Lung (tissue), 12 donors: ENCODE data around the gene AZI2. TPM values are rescaled to one million over a fixed set of nuclear protein-coding genes. Genes with fewer than 3 reads are reported as not detected.

Experiments
- ATAC-seq: fragments of 200-7000 bp; cut with Tn5 transposase; one replicate; pipeline ENCODE4 v1.9.1; 2020; ENCODE audit warnings: moderate number of reproducible peaks; ENCODE audit not compliant: insufficient read depth, low FRiP score
- DNase-seq, 3 donors: peaks; one replicate each; pipeline ENCODE4 v3.0.0-alpha.2; 2013 to 2017
- H3K27ac ChIP-seq, 2 donors: one replicate each; pipeline ENCODE4 v1.5.1; 2013; ENCODE audit warnings: mild to moderate bottlenecking in 2 of 2, moderate library complexity in 2 of 2, control low read depth in 1 of 2, inconsistent platforms in 1 of 2, low read depth in 1 of 2, low read length in 1 of 2
- H3K27me3 ChIP-seq, 3 donors: one replicate each; pipeline ENCODE4 v1.5.1; 2013; ENCODE audit warnings: low read length in 2 of 3; ENCODE audit not compliant: control insufficient read depth in 3 of 3, insufficient read depth in 3 of 3
- H3K36me3 ChIP-seq, 4 donors: one replicate each; pipeline ENCODE4 v1.5.1; 2013; ENCODE audit warnings: low read length in 4 of 4, mild to moderate bottlenecking in 1 of 4, moderate library complexity in 1 of 4; ENCODE audit not compliant: control insufficient read depth in 4 of 4, insufficient read depth in 4 of 4
- H3K4me1 ChIP-seq, 5 donors: one replicate each; pipeline ENCODE4 v1.5.1; 2013; ENCODE audit warnings: low read length in 5 of 5, mild to moderate bottlenecking in 2 of 5, moderate library complexity in 1 of 5; ENCODE audit not compliant: control insufficient read depth in 5 of 5, insufficient read depth in 5 of 5
- H3K4me3 ChIP-seq: one replicate; pipeline ENCODE4 v1.5.1; 2013; ENCODE audit warnings: mild to moderate bottlenecking, control low read depth, moderate library complexity
- H3K9ac ChIP-seq, 2 donors: one replicate each; pipeline ENCODE4 v1.5.1; 2013; ENCODE audit warnings: low read length in 2 of 2, control low read depth in 1 of 2; ENCODE audit not compliant: insufficient read depth in 1 of 2
- H3K9me3 ChIP-seq, 4 donors: one replicate each; pipeline ENCODE4 v1.5.1; 2013; ENCODE audit warnings: low read length in 3 of 4, mild to moderate bottlenecking in 1 of 4, moderate library complexity in 1 of 4; ENCODE audit not compliant: control insufficient read depth in 4 of 4, insufficient read depth in 3 of 4
- WGBS, 2 donors: extraction: QIAGEN DNeasy Blood & Tissue Kit; methylation state at CpG; one replicate each; pipeline ENCODE4 v1.1.7; 2013; 5-methylcytosine and 5-hydroxymethylcytosine counted together
- polyA plus RNA-seq, 2 donors: library from polyadenylated mRNA; stranded (reverse); fragments of 200-250 nt; gene quantifications; one replicate each; pipeline ENCODE4 v1.2.1, GENCODE V29; 2013
- total RNA-seq, 2 donors: library from RNA; depleted of rRNA in 1 of 2; stranded (reverse); fragments of >200 nt in 1 of 2; gene quantifications; one replicate each; pipeline ENCODE4 v1.2.1, GENCODE V29; 2014 to 2021
- TF ChIP-seq, protein P1 (sequence below): IDR thresholded peaks from 2 replicates; pipeline ENCODE4 v1.5.1; 2012; ENCODE audit warnings: mild to moderate bottlenecking; ENCODE audit errors: control extremely low read depth, extremely low read depth
- donor health status: control.
- donor health status: control.
- donor health status: Bipolar disorder and iron deficiency.
- donor health status: healthy.
- donor health status: DM: yes; HTN: yes; CAD: no.

AZI2 gene
- total and polyA plus RNA-seq, 4 donors = 32.5 to 132 (median 65.3) TPM

DNA sequence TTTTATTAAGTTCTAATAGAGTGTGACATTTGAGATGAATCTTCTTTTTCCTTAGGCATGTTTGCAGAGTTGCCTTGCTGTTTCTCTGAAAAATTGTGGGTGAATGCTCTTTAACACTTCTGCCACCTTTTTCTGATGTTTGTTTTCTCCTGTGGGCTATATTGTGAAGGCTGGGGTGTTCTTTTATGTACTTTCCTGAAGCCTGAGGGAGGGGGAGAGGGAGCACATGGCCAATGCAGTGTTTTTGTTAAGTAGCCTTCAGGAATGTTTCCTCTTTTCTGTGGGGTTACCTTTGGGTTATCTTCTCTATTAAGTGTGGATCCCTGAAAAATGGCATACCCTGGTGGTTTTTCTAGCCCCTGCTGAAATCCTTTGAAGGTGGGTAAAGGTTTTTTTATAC, 57.0 kb downstream of the AZI2 start:
- no peak overlapping the region for H3K4me3 ChIP-seq
- peaks cover 0 to 8% (median 3%) of the 10 kb centered on the region in 4 donors for H3K36me3 ChIP-seq
- no peaks in the 10 kb centered on the region for H3K9me3 ChIP-seq
- H3K27me3 ChIP-seq = no peaks in the 10 kb centered on the region
- DNase-seq (no peak), ATAC-seq (no peak)
- peaks cover 0 to 8% (median 0%) of the 10 kb centered on the region in 5 donors for H3K4me1 ChIP-seq
- no peak overlapping the region for H3K27ac ChIP-seq
- H3K9ac ChIP-seq = no peak overlapping the region
- TF ChIP-seq, protein P1, sequence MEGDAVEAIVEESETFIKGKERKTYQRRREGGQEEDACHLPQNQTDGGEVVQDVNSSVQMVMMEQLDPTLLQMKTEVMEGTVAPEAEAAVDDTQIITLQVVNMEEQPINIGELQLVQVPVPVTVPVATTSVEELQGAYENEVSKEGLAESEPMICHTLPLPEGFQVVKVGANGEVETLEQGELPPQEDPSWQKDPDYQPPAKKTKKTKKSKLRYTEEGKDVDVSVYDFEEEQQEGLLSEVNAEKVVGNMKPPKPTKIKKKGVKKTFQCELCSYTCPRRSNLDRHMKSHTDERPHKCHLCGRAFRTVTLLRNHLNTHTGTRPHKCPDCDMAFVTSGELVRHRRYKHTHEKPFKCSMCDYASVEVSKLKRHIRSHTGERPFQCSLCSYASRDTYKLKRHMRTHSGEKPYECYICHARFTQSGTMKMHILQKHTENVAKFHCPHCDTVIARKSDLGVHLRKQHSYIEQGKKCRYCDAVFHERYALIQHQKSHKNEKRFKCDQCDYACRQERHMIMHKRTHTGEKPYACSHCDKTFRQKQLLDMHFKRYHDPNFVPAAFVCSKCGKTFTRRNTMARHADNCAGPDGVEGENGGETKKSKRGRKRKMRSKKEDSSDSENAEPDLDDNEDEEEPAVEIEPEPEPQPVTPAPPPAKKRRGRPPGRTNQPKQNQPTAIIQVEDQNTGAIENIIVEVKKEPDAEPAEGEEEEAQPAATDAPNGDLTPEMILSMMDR = no peak

DNA sequence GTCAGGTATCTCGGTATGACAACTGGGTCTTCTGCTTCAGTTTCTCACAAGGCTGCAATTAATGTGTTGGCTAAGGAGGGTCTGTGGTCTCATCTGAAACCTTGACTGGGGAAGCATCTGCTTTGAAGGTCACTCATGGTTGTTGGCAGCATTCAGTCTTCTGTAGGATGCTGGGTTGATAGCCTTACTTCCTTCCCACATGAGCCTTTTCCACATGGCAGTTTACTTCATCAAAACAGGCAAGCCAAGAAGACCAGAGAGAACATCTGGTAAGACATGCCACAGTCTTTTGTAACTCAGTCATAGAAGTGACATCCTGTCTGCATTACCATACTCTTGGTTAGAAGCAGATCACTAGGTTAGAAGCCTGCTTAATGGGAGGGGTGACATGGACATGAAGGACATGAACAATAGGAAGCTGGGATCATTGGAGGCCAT, 57.7 kb downstream of the AZI2 start:
- 94 to 100% methylated on average over 1 of the region's 1 CpG for WGBS, 2 donors
- H3K27ac ChIP-seq = no peak overlapping the region
- no peak overlapping the region for H3K4me3 ChIP-seq
- ATAC-seq (no peak), DNase-seq (no peak)
- H3K9me3 ChIP-seq = no peaks in the 10 kb centered on the region
- peaks cover 0 to 8% (median 0%) of the 10 kb centered on the region in 5 donors for H3K4me1 ChIP-seq
- H3K9ac ChIP-seq = no peak overlapping the region
- peaks cover 0 to 8% (median 3%) of the 10 kb centered on the region in 4 donors for H3K36me3 ChIP-seq
- no peaks in the 10 kb centered on the region for H3K27me3 ChIP-seq
- TF ChIP-seq, protein P1 = no peak

DNA sequence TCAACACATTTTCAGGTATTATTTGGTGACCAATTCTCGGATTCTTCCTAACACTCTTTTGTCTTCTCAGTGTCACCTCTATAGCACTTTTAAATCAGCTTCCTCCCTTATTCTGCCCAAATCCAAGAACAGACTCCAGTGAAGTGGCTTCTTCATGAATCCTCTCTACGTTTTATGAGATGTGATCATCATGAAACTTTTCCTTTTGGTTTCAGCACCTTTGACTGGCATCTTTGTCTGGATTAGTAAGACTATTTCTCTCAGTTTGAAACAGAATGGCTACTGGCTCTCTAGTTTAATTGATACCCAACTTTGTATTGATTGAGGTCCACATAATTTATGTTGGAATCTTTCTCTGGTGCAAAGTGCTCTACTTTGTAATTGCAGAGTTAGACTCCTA, 61.6 kb downstream of the AZI2 start:
- Histone ChIP-seq H3K4me1 (peaks cover 0 to 11% (median 0%) of the 10 kb centered on the region in 5 donors), H3K27ac (no peak overlapping the region), H3K4me3 (no peak overlapping the region), H3K36me3 (peaks cover 0 to 8% (median 3%) of the 10 kb centered on the region in 4 donors), H3K9ac (no peak overlapping the region), H3K27me3 (no peaks in the 10 kb centered on the region), H3K9me3 (no peaks in the 10 kb centered on the region)
- TF ChIP-seq, protein P1 = no peak
- ATAC-seq (no peak), DNase-seq (no peak)
- 78 to 88% methylated on average over 2 of the region's 2 CpGs for WGBS, 2 donors

DNA sequence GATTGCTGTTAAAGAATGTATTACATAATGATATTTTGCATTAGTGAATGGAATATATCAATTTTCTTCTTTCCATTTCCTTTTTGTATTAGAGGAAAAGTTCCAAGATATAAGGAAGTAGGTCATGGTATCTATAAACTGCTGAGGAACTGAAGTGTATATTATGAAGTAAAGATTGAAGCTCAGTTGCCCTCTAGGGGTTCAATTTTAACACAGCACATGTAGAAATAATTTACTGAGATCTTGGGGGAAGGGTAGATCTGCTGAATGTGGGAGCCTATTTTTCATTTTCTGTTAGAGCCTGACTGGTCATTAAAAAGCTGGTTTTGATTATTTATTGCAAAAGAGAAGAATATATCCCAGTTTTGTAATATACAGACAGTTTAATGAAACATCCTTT, 62.0 kb downstream of the AZI2 start:
- no peaks in the 10 kb centered on the region for H3K27me3 ChIP-seq
- H3K27ac ChIP-seq = no peak overlapping the region
- no peak overlapping the region for H3K4me3 ChIP-seq
- H3K9me3 ChIP-seq = no peaks in the 10 kb centered on the region
- ATAC-seq (peak; percentile 82), DNase-seq (peak in 2 of 3 donors; percentile 70 to 79)
- H3K9ac ChIP-seq = no peak overlapping the region
- peaks cover 0 to 8% (median 3%) of the 10 kb centered on the region in 4 donors for H3K36me3 ChIP-seq
- TF ChIP-seq, protein P1 = peak; percentile 40
- peaks cover 0 to 7% (median 0%) of the 10 kb centered on the region in 5 donors for H3K4me1 ChIP-seq
